Neutrophil (primary cell): ENCODE data around the gene SMIM10L1.

ENCODE experiments used
- H3K27ac ChIP-seq: fragments of 200-600 bp; sonication (generic); 2 replicates; pipeline ENCODE4 v1.5.1; 2016; ENCODE audit warnings: mild to moderate bottlenecking, moderate library complexity
- H3K27me3 ChIP-seq: fragments of 200-600 bp; sonication (generic); 2 replicates; pipeline ENCODE4 v1.6.0; 2016; ENCODE audit warnings: mild to moderate bottlenecking
- H3K36me3 ChIP-seq: fragments of 200-600 bp; sonication (generic); 2 replicates; pipeline ENCODE4 v1.5.1; 2017
- H3K4me1 ChIP-seq, 2 experiments: fragments of 200-600 bp in 1 of 2; sonication (generic) in 1 of 2; 1 replicate in 1 of 2; 2 replicates in 1 of 2; pipeline versions ENCODE4 v1.5.1 to v1.6.1; 2013 to 2016; ENCODE audit warnings: low read depth in 1 of 2, low read length in 1 of 2, mild to moderate bottlenecking in 1 of 2, moderate library complexity in 1 of 2; ENCODE audit not compliant: control insufficient read depth in 1 of 2, insufficient read depth in 1 of 2
- H3K4me3 ChIP-seq, 2 experiments: fragments of 200-600 bp in 1 of 2; sonication (generic) in 1 of 2; 1 replicate in 1 of 2; 2 replicates in 1 of 2; pipeline ENCODE4 v1.5.1; 2013 to 2016; ENCODE audit warnings: low read depth in 1 of 2, low read length in 1 of 2, mild to moderate bottlenecking in 1 of 2, moderate library complexity in 1 of 2
- H3K9me3 ChIP-seq: fragments of 200-600 bp; sonication (generic); 2 replicates; pipeline ENCODE4 v1.5.1; 2016
- CTCF ChIP-seq: fragments of 200-600 bp; sonication (generic); IDR thresholded peaks from 2 replicates; pipeline ENCODE4 v1.5.1; 2016; ENCODE audit warnings: antibody characterized with exemption

Gene SMIM10L1

GRCh38 chr12:11150832-11151231 is 20.2 kb upstream of the SMIM10L1 start:
- Histone ChIP-seq H3K27ac (no peak overlapping the region), H3K4me3 (no peak overlapping the region), H3K9me3 (no peaks in the 10 kb centered on the region), H3K4me1 (peaks cover 0 to 5% of the 10 kb centered on the region in 2 experiments), H3K36me3 (no peaks in the 10 kb centered on the region), H3K27me3 (no peaks in the 10 kb centered on the region)
- no peak for TF ChIP-seq CTCF

- Histone ChIP-seq H3K4me1 (peaks cover 0 to 5% of the 10 kb centered on the region in 2 experiments), H3K36me3 (no peaks in the 10 kb centered on the region), H3K27me3 (no peaks in the 10 kb centered on the region), H3K27ac (no peak overlapping the region), H3K4me3 (no peak overlapping the region), H3K9me3 (no peaks in the 10 kb centered on the region)
- no peak for TF ChIP-seq CTCF
Measured at GRCh38 chr12:11152725-11153124, 18.3 kb upstream of the SMIM10L1 start.

- Histone ChIP-seq H3K4me3 (no peak overlapping the region), H3K36me3 (no peaks in the 10 kb centered on the region)
Measured at GRCh38 chr12:11154400-11154925, 16.5 kb upstream of the SMIM10L1 start.

GRCh38 chr12:11158885-11159444 is 12.0 kb upstream of the SMIM10L1 start:
- Histone ChIP-seq H3K4me3 (no peak overlapping the region), H3K27ac (no peak overlapping the region), H3K27me3 (no peaks in the 10 kb centered on the region), H3K9me3 (no peaks in the 10 kb centered on the region), H3K4me1 (no peaks in the 10 kb centered on the region), H3K36me3 (peaks cover 6% of the 10 kb centered on the region)
- TF ChIP-seq CTCF: no peak

More at GRCh38 chr12:11154400-11154925, 16.5 kb upstream of the SMIM10L1 start:
- Histone ChIP-seq H3K9me3 (no peaks in the 10 kb centered on the region), H3K27ac (no peak overlapping the region), H3K4me1 (peaks cover 0 to 5% of the 10 kb centered on the region in 2 experiments), H3K27me3 (no peaks in the 10 kb centered on the region)
- no peak for TF ChIP-seq CTCF

GRCh38 chr12:11162502-11162901 is 8.5 kb upstream of the SMIM10L1 start:
- no peak for TF ChIP-seq CTCF
- Histone ChIP-seq H3K27me3 (no peaks in the 10 kb centered on the region), H3K4me1 (no peaks in the 10 kb centered on the region), H3K9me3 (no peaks in the 10 kb centered on the region), H3K27ac (no peak overlapping the region), H3K36me3 (peaks cover 6% of the 10 kb centered on the region), H3K4me3 (no peak overlapping the region)
